NCI-H146 (cell line): ENCODE measurements around the gene COQ3.

Source experiments
- DNase-seq: peaks from one replicate; lab custom pipeline; 2025; lab: John Stamatoyannopoulos, UW

Gene COQ3

GRCh38 chr6:99331531-99331930 lies 62.5 kb downstream of the COQ3 start:
- DNase-seq, result no peak

GRCh38 chr6:99330159-99330558 lies 63.8 kb downstream of the COQ3 start:
- peak; percentile 58 for DNase-seq

DNA sequence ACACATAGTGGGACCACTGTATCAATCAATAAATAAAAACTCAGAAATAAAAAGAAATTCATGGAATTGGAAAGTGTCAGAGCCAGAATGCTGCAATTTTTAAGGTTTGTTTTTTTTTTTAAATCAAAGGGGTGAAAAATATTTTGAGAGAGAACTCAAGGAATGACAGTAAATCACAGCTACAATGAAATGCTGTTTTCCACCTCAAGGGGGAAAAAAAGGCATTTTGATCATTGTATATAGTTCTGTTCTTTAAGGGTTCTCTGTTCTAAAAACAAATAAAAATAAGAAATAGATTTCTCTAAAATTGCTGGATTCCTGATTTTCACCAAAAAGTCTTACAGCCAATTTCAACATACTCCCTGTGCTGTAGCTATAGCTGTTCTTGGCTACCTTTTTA lies 69.0 kb downstream of the COQ3 start:
- no peak for DNase-seq
